ENCODE measurements around the gene TRMT112.

TRMT112 gene

GRCh38 chr11:64351136-64351631, 33.8 kb upstream of the TRMT112 start:
- in situ Hi-C loops (cut with HindIII; ENCODE audit: low sequenced_read_pairs) = no loop called here

GRCh38 chr11:64349404-64349803, 32.0 kb upstream of the TRMT112 start:
- in situ Hi-C loops (cut with HindIII; ENCODE audit: low sequenced_read_pairs) = no loop called here

GRCh38 chr11:64349025-64349387, 31.6 kb upstream of the TRMT112 start:
- in situ Hi-C loops (cut with HindIII; ENCODE audit: low sequenced_read_pairs) = no loop called here

GRCh38 chr11:64348383-64349024, 31.1 kb upstream of the TRMT112 start:
- in situ Hi-C loops (cut with HindIII; ENCODE audit: low sequenced_read_pairs) = no loop called here

GRCh38 chr11:64347193-64347867, 30.0 kb upstream of the TRMT112 start:
- in situ Hi-C loops (cut with HindIII; ENCODE audit: low sequenced_read_pairs) = no loop called here

GRCh38 chr11:64344787-64345186, 27.4 kb upstream of the TRMT112 start:
- in situ Hi-C loops (cut with HindIII; ENCODE audit: low sequenced_read_pairs) = no loop called here

- in situ Hi-C loops (cut with HindIII; ENCODE audit: low sequenced_read_pairs) = no loop called here
Measured at GRCh38 chr11:64343767-64344559, 26.6 kb upstream of the TRMT112 start.

GRCh38 chr11:64342869-64343745, 25.7 kb upstream of the TRMT112 start:
- in situ Hi-C loops (cut with HindIII; ENCODE audit: low sequenced_read_pairs) = no loop called here

- in situ Hi-C loops (cut with HindIII; ENCODE audit: low sequenced_read_pairs) = no loop called here
Measured at GRCh38 chr11:64341851-64342791, 24.8 kb upstream of the TRMT112 start.

GRCh38 chr11:64341429-64341828, 24.1 kb upstream of the TRMT112 start:
- in situ Hi-C loops (cut with HindIII; ENCODE audit: low sequenced_read_pairs) = no loop called here

GRCh38 chr11:64340671-64341335, 23.4 kb upstream of the TRMT112 start:
- in situ Hi-C loops (cut with HindIII; ENCODE audit: low sequenced_read_pairs) = no loop called here

- in situ Hi-C loops (cut with HindIII; ENCODE audit: low sequenced_read_pairs) = no loop called here
Measured at GRCh38 chr11:64339754-64340408, 22.5 kb upstream of the TRMT112 start, which contains the start of gene CCDC88B. TSS of gene CCDC88B (plus strand) at chr11:64340204. CDS start at chr11:64340267, 63 bp downstream.

- in situ Hi-C loops (cut with HindIII; ENCODE audit: low sequenced_read_pairs) = no loop called here
Measured at GRCh38 chr11:64339286-64339685, 21.9 kb upstream of the TRMT112 start.

- in situ Hi-C loops (cut with HindIII; ENCODE audit: low sequenced_read_pairs) = no loop called here
Measured at GRCh38 chr11:64338716-64339115, 21.4 kb upstream of the TRMT112 start.

- in situ Hi-C loops (cut with HindIII; ENCODE audit: low sequenced_read_pairs) = no loop called here
Measured at GRCh38 chr11:64337538-64338249, 20.3 kb upstream of the TRMT112 start.

- in situ Hi-C loops (cut with HindIII; ENCODE audit: low sequenced_read_pairs) = no loop called here
Measured at GRCh38 chr11:64334764-64335735, 17.7 kb upstream of the TRMT112 start.

- in situ Hi-C loops (cut with HindIII; ENCODE audit: low sequenced_read_pairs) = no loop called here
Measured at GRCh38 chr11:64333556-64333955, 16.2 kb upstream of the TRMT112 start.
